Embryonic facial prominence (tissue), 1 donor: ENCODE results near the gene FSCB.
"Not testable (repeated sequence)": the region's sequence is repeated elsewhere in the genome, so short reads cannot be mapped to it uniquely, and the experiment has no call there.

Experiments used
- DNase-seq: peaks from one replicate; pipeline ENCODE4 v3.0.0-alpha.2; 2016; ENCODE audit errors: extremely low spot score

FSCB gene, protein sequence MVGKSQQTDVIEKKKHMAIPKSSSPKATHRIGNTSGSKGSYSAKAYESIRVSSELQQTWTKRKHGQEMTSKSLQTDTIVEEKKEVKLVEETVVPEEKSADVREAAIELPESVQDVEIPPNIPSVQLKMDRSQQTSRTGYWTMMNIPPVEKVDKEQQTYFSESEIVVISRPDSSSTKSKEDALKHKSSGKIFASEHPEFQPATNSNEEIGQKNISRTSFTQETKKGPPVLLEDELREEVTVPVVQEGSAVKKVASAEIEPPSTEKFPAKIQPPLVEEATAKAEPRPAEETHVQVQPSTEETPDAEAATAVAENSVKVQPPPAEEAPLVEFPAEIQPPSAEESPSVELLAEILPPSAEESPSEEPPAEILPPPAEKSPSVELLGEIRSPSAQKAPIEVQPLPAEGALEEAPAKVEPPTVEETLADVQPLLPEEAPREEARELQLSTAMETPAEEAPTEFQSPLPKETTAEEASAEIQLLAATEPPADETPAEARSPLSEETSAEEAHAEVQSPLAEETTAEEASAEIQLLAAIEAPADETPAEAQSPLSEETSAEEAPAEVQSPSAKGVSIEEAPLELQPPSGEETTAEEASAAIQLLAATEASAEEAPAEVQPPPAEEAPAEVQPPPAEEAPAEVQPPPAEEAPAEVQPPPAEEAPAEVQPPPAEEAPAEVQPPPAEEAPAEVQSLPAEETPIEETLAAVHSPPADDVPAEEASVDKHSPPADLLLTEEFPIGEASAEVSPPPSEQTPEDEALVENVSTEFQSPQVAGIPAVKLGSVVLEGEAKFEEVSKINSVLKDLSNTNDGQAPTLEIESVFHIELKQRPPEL

DNA sequence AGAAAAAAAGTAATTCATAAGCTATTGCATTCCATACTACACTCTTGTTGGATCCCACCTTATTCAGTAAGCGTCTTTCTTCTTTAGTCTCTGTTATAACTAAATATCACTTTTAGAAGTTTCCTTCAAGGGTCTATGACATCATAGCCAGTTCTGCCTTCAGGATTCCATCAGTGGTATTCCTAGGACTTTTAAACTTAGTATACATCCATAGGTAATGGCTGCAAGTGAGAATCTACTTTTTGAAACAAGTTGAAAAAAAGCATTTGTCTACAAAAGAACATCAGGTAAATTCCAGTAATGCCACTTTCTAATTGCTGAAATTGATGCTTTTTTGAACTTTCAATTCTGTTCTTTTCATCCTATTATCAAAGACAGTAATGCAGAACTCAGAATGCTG lies at the start of gene FSCB:
TSS of gene FSCB (minus strand) at position 101 of the 400 bp plus-strand sequence. CDS start 296 bp downstream, outside the sequence.
- DNase-seq = no peak

DNA sequence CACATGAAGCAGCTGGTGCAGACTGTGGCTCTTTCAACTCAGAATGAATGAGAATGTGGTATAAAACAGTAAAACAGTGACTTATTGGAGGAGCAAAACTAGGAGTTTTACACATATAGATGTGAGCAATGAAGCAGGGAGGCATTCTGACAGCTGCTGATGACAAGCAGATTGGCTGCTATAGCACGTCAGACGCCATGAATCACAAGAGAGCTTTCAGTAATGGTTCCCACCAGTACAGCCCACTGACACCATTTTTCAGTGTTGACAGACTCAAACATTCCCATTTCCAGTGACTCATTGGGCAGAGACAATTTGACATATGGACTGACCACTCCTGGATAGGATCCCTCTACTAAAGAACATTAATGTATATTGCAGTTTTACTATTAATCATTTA lies 24.6 kb upstream of the FSCB start:
- DNase-seq = no peak

DNA sequence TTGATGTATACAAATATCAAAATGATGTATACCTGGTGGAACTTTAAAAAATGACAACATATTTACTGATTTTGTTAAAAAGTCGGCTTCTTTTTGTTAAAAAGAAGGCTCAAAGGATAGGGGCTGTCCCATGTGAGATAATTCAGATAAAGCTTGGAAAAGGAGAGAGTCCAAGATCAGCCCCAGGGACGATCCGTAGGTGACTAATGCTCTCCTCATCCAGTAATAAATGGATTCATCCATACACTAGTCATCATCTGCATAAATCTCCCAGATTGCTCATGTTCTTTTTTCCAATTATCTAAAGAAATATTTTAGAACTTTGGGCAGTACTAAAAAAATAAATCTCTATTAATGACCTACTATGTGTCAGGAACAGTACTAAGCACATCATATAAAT lies 23.4 kb upstream of the FSCB start:
- no peak for DNase-seq

DNA sequence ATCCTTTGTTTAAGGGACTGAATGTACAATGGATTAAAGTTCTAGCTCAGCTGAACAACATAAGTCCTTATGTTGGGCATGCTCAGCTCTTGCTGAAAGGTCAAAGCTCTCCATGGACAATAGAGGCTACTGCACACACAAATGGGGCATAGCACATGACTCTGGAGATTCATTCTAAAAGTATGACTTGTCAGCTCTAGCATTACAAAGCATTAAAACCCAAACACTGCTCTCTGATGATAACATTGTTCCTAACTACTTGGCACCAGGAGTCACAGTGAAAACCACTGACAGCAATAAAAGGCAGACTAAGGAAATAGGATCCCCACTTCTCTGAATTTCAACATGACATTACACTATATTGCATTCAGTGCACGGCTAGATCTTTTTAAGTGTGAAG lies 21.9 kb upstream of the FSCB start:
- DNase-seq = no peak

DNA sequence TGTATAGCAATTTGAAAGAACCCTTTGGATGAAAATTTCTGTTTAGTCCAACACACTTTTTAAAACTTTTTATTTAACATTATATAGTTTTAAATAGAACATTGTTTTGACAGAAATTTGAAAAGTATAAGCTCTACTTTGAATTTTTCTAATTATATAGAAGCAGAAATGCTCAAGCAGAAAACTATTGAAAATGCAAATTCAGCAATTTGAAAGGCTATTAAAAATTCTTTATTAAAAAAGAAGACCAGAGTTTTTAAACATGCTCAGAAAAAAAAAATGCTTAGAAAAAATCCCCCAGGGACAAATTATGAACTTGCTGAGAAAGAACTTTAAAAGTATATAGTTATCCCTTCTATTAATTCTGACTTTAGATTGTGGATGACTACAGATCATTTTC lies 21.1 kb upstream of the FSCB start:
- no peak for DNase-seq

DNA sequence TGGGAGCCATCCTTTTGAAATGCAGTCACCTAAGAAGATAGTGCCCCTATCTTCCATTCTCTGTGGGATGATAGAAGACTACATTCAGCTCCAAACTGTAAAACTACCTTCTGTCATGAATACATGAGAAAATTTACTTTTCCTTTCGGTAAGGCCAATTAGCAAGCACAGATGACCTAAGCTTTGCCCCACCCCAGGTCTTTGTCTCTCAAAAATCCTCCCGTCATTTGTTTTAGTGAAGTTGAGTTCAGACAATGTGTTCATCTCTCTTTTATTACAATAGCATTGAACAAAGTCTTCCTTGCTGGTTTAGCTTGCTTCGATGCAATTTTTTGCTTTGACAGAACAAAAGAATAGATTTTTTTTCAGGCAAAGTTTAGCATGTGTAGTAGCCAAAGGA lies 18.2 kb upstream of the FSCB start:
- no peak for DNase-seq

DNA sequence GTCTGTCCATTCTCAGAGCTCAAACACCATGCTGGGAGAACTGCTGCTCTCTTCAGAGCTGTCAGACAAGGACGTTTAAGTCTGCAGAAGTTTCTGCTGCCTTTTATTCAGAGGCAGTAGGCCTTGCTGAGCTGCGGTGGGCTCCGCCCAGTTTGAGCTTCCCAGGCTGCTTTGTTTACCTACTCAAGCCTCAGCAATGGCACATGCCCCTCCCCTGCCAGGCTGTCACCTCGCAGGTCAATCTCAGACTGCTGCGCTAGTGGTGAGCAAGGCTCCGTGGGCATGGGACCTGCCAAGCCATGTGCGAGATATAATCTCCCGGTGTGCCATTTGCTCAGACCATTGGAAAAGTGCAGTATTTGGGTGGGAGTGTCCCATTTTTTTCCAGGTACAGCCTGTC lies 8.6 kb upstream of the FSCB start:
- not testable (repeated sequence) for DNase-seq

DNA sequence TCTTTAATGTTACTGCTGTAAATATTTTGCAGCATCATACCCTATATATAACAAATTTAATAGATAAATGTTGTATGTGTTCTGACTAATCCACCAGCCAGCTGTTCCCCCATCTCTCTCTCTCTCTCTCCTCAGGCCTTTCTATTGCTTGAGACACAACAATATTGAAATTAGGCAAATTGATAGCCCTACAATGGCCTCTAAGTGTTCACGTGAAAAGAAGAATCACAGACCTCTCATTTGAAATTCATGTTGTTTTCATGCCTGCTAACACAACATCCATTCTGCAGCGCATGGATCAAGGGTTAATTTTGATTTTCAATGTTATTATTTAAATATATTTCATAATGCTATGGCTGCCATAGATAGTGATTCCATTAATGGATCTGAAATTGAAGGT lies 1.8 kb upstream of the FSCB start:
- no peak for DNase-seq

DNA sequence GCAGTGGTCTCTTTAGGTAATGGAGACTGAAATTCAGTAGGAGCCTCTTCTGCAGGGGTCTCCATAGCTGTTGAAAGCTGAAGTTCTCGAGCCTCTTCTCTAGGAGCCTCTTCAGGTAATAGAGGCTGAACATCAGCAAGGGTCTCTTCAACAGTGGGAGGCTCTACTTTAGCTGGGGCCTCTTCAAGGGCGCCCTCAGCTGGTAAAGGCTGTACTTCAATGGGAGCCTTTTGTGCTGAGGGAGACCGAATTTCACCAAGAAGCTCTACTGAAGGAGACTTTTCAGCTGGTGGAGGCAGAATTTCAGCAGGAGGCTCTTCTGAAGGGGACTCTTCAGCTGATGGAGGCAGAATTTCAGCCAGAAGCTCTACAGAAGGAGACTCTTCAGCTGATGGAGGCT lies 1.5 kb downstream of the FSCB start:
- DNase-seq = no peak

DNA sequence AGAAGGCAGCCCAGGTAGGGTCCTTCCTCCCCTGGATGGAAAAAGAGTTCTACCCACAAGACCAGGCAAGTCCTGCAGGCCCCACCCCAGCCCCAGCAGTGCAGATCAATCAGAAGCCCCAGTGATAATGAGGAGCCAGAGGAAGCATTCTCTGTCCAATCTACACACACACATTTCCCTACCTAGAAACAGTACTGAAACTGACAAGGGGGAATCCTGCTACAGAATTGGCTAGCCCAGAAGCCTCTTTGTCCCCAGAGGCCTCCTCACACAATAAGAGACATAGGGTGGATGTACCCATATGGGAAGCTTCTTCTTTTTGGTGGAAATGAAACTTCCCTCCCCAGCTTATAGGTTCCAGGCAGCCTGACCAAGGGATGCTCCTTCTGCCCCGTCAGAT lies 9.9 kb downstream of the FSCB start:
- DNase-seq = no peak

DNA sequence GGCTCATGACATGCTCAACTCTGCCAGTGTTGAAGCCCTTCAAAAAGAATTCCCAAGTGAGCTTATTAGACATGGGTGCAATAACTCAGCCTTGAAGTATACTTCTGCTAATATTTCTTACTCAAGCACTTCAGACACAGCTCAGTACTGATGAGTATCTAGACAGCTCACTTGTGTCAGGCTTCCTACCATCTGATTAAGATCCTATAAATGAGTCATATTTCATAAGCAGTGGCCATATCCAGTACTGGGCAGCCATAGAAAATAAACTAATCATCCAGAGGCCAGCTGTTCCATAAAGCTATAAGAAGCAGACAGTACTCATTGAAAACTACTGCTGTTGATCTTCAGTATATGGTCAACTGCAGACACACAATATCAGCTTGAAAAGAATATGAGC lies 12.9 kb downstream of the FSCB start:
- no peak for DNase-seq

DNA sequence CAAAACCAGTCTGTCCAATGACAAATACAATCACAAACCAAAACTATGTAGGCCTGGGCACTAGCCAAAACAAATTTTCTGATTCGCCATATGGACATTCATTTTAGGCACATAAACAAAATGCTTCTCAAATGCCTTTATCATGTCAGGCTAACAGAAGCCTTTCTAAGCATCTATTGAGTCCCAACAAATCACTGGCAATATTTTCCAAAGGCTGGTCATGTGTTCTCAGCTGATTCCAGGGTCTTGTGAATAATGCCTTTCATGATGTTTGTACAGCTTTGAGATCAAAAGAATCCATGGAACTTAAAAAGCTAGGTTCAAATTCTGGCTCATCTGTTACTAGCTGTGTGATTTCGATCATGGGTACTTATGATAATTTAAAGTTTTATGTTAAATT lies 16.1 kb downstream of the FSCB start:
- no peak for DNase-seq

DNA sequence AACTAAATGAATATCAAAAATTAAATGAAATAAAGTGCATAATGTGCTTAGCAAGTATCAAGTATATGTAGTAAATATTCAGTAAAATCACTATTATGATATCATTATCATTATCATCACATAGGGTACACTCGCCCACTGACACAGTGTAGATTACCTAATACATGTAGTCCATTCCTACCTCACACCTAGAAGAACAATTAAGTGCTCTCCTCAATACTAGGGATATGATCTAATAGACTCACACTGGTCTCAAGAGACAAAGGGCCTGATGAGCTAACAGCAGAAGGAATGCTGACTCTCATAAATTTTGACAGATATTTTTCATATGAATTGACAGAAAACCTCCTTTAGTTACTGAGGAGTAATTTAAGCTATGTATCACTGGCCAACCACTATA lies 29.1 kb downstream of the FSCB start:
- DNase-seq = no peak

DNA sequence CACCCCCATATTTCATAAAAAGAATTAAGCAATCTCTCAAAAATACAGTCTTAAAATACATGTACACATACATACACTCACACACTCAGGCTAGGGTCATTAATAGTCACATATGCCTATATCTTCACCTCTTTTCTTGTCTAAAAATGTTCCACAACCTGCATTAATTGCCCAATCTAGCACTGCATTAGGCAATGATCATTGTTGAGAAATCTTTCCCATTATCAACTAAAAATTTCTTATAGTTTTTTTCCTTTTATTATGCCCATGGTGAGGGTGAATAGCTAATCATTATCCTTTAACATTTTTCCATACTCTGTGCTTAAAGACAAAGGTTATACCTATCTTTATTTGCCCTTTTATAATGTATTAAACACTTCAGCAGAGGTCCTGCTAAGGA lies 38.3 kb downstream of the FSCB start:
- no peak for DNase-seq

DNA sequence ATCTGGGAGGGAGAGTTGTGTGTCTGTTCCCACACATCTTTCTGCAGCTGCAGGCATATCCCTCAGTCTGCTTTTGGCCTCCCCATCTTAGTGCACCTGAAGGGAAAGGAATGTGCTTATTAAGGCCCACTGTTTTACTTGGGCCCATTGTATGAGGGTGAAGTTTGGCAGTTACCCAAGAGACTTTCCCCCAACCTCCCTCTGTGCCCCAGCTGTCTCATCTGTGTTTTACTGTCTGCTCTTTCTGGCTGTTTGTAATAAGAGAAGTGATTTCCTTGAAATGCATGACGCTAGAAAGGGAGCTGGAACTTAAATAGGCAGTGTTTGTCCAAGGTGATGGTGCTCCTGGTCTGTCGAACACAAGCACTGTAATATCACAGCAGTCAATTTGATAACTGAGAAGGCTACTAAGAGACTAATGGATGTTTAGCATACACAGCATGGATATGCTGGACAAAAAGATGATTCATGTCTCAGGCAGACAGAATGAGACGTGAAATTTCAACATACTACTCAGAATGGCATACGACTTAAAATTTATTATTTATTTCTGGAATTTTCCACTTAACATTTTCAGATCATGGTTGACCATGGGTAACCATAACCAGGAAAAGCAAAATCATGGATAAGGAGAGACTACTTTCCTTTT lies 43.6 kb downstream of the FSCB start:
- no peak for DNase-seq

DNA sequence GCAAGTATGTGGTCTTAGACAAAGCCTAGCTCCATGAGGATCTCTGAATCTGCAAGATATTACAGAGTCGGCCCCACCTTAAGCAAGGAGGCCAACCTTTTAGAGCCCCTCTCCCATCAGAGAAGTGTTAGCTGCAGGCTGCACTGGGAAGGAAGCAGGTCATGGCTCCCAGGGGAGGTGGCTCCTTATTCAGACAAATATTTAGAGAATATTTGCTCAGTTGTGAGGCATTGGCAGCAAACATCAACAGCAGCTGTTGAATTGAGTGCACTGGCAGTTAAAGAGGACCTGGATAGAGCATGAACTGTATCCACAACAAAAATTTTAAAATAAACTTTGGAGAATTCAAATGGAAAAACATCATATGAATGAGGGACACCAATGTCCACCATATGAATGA lies 44.7 kb downstream of the FSCB start:
- DNase-seq = no peak

DNA sequence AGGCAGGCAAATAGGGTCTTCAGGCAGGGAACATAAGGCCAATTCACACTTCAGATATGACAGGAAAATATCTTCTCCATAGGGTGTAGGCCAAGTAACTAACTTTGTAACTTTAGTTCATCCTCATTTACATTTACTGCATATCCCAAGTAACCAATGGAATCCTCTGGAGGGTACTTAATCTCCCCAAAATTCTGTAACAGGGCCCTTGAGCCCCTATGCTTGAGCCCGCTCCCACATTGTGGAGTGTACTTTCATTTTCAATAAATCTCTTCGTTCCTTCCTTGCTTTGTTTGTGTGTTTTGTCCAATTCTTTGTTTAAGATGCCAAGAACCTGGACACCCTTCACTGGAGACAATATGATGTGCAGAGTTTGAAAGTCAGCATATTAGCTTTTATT lies 45.3 kb downstream of the FSCB start:
- no peak for DNase-seq
